Psoas muscle (tissue), 8 donors: ENCODE results near the gene ACRV1. TPM values are rescaled to one million over a fixed set of nuclear protein-coding genes. Genes with fewer than 3 reads are reported as not detected.

ENCODE experiments used
- ATAC-seq, 4 donors: fragments of 200-7000 bp; cut with Tn5 transposase; one replicate each; pipeline ENCODE4 v1.9.1; 2020; ENCODE audit warnings: moderate library complexity in 3 of 4, mild to moderate bottlenecking in 2 of 4
- DNase-seq, 2 donors: peaks; one replicate each; pipeline ENCODE4 v3.0.0-alpha.2; 2020
- H3K27ac ChIP-seq: fragments of 200-600 bp; one replicate; pipeline ENCODE4 v1.8.0; 2022
- H3K27me3 ChIP-seq, 3 donors: fragments of 200-600 bp in 1 of 3; one replicate each; pipeline versions ENCODE4 v1.6.1 to v1.8.0; 2013 to 2022; ENCODE audit warnings: low read length in 2 of 3, mild to moderate bottlenecking in 2 of 3, moderate library complexity in 1 of 3; ENCODE audit not compliant: insufficient read depth in 3 of 3
- H3K36me3 ChIP-seq, 2 donors: fragments of 200-600 bp in 1 of 2; one replicate each; pipeline versions ENCODE4 v1.6.1 to v1.8.0; 2013 to 2022; ENCODE audit warnings: low read depth in 1 of 2, mild to moderate bottlenecking in 1 of 2, moderate library complexity in 1 of 2; ENCODE audit not compliant: insufficient read depth in 1 of 2
- H3K4me1 ChIP-seq: fragments of 200-600 bp; one replicate; pipeline ENCODE4 v1.8.0; 2022
- H3K4me3 ChIP-seq: fragments of 200-600 bp; one replicate; pipeline ENCODE4 v1.8.0; 2022; ENCODE audit warnings: mild to moderate bottlenecking
- H3K9me3 ChIP-seq: fragments of 200-600 bp; one replicate; pipeline ENCODE4 v1.8.0; 2022
- WGBS, 3 donors: extraction: QIAGEN DNeasy Blood & Tissue Kit; methylation state at CpG; one replicate each; pipeline versions ENCODE4 v1.1.6 to v1.1.7; 2013; 5-methylcytosine and 5-hydroxymethylcytosine counted together
- intact Hi-C, 2 donors: fragments of 100-400 bp; cut with DNase I; formaldehyde crosslinking; loops; one replicate each; pipeline versions ENCODE4 v1.11.0 to v1.14.2; 2022
- polyA plus RNA-seq, 3 donors: library from polyadenylated mRNA; stranded (reverse); fragments of 200-250 nt; gene quantifications; one replicate each; pipeline ENCODE4 v1.2.3, GENCODE V29; 2013
- total RNA-seq, 4 donors: library from RNA; stranded (reverse); fragmentation: NEBNext Ultra II Directional in 2 of 4; extraction: Animal tissue kit (Norgen Biotek cat#: 25700) in 2 of 4; gene quantifications; one replicate each; pipeline versions ENCODE4 v1.2.1 to v1.2.4, GENCODE V29; 2021 to 2023
- TF ChIP-seq, protein P1 (sequence below): fragments of 200-600 bp; IDR thresholded peaks from one replicate; pipeline ENCODE4 v1.8.0; 2022; ENCODE audit warnings: antibody characterized with exemption
- donor health status: healthy with polysubstance abuse.
- donor health status: DM: no; HTN: no; CAD: no; lungs with moderate emphysema.
- donor health status: Bipolar disorder and iron deficiency.
- donor health status: healthy.
- donor health status: DM: yes; HTN: yes; CAD: no.
- donor health status: DM: no; HTN: no; CAD: no.
- donor health status: DM: no; HTN: no; CAD: no.
- donor health status: DM: yes; HTN: yes; CAD: no.

The ACRV1 gene
- total and polyA plus RNA-seq, 7 donors: 0.03 TPM; not detected in 6

DNA sequence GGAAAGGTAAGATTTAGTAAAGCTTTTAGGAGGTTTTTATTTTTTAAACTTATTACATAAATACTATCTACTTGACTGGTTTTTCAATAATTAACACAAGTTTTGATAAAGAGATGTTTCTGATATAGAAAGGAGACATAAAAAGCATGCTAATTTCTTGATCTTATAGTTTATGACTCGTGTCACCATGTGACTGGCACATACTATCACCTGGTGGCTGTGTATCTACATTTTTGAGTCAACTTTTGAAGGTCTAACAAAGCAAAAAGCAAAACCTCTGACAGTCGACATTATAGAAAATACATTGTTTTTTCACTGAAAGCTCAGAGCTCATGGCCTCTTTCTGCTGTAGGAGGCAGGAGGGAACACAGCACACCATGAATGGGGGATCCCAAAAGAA lies 810 bp downstream of the ACRV1 start:
- ATAC-seq (no peak), DNase-seq (no peak)
- H3K9me3 ChIP-seq: no peaks in the 10 kb centered on the region
- H3K4me1 ChIP-seq: no peaks in the 10 kb centered on the region
- H3K27ac ChIP-seq: no peak overlapping the region
- 95 to 97% (median 97%) methylated on average over 2 of the region's 2 CpGs for WGBS, 3 donors
- TF ChIP-seq, protein P1, sequence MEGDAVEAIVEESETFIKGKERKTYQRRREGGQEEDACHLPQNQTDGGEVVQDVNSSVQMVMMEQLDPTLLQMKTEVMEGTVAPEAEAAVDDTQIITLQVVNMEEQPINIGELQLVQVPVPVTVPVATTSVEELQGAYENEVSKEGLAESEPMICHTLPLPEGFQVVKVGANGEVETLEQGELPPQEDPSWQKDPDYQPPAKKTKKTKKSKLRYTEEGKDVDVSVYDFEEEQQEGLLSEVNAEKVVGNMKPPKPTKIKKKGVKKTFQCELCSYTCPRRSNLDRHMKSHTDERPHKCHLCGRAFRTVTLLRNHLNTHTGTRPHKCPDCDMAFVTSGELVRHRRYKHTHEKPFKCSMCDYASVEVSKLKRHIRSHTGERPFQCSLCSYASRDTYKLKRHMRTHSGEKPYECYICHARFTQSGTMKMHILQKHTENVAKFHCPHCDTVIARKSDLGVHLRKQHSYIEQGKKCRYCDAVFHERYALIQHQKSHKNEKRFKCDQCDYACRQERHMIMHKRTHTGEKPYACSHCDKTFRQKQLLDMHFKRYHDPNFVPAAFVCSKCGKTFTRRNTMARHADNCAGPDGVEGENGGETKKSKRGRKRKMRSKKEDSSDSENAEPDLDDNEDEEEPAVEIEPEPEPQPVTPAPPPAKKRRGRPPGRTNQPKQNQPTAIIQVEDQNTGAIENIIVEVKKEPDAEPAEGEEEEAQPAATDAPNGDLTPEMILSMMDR: no peak
- no peak overlapping the region for H3K4me3 ChIP-seq
- no peaks in the 10 kb centered on the region for H3K27me3 ChIP-seq
- H3K36me3 ChIP-seq: no peaks in the 10 kb centered on the region
- intact Hi-C loops: no loop called here

- no peak for ATAC-seq
- DNase-seq: no peak
- H3K4me3 ChIP-seq: no peak overlapping the region
- intact Hi-C loops: no loop called here
- no peaks in the 10 kb centered on the region for H3K9me3 ChIP-seq
- no peak overlapping the region for H3K27ac ChIP-seq
- H3K4me1 ChIP-seq: no peaks in the 10 kb centered on the region
- WGBS, 3 donors: 96% methylated on average over 4 of the region's 4 CpGs
- TF ChIP-seq, protein P1: no peak
- no peaks in the 10 kb centered on the region for H3K27me3 ChIP-seq
- H3K36me3 ChIP-seq: no peaks in the 10 kb centered on the region
Observed at GRCh38 chr11:125679397-125679796, 1.2 kb downstream of the ACRV1 start.

- TF ChIP-seq, protein P1: no peak
- no peaks in the 10 kb centered on the region for H3K4me1 ChIP-seq
- no peak overlapping the region for H3K27ac ChIP-seq
- H3K4me3 ChIP-seq: no peak overlapping the region
- no peak for DNase-seq
- ATAC-seq: no peak
- no peaks in the 10 kb centered on the region for H3K27me3 ChIP-seq
- 92 to 96% (median 94%) methylated on average over 2 of the region's 2 CpGs for WGBS, 3 donors
- H3K36me3 ChIP-seq: no peaks in the 10 kb centered on the region
- intact Hi-C loops: no loop called here
- no peaks in the 10 kb centered on the region for H3K9me3 ChIP-seq
Observed at GRCh38 chr11:125675196-125675595, 5.5 kb downstream of the ACRV1 start.

GRCh38 chr11:125674210-125674609 lies 6.4 kb downstream of the ACRV1 start:
- WGBS, 3 donors: 78 to 83% (median 83%) methylated on average over 2 of the region's 2 CpGs
- Histone ChIP-seq H3K4me3 (no peak overlapping the region), H3K27me3 (no peaks in the 10 kb centered on the region), H3K9me3 (no peaks in the 10 kb centered on the region), H3K4me1 (no peaks in the 10 kb centered on the region), H3K27ac (no peak overlapping the region), H3K36me3 (no peaks in the 10 kb centered on the region)
- intact Hi-C loops: no loop called here
- DNase-seq: no peak
- TF ChIP-seq, protein P1: no peak
- ATAC-seq: no peak

- WGBS, 3 donors: 88 to 90% (median 90%) methylated on average over 2 of the region's 2 CpGs
- H3K27ac ChIP-seq: no peak overlapping the region
- H3K9me3 ChIP-seq: no peaks in the 10 kb centered on the region
- TF ChIP-seq, protein P1: no peak
- no peak for DNase-seq
- no peaks in the 10 kb centered on the region for H3K36me3 ChIP-seq
- no peaks in the 10 kb centered on the region for H3K4me1 ChIP-seq
- H3K4me3 ChIP-seq: no peak overlapping the region
- ATAC-seq: no peak
- H3K27me3 ChIP-seq: no peaks in the 10 kb centered on the region
- intact Hi-C loops: no loop called here
Observed at GRCh38 chr11:125671561-125671960, 9.1 kb downstream of the ACRV1 start.
